Panc1 (cell line): Measurements from ENCODE around the gene FLRT1. TPM values are rescaled to one million over a fixed set of nuclear protein-coding genes. Genes with fewer than 3 reads are reported as not detected.

ENCODE experiments used
- ATAC-seq: fragments of 200-7000 bp; cut with Tn5 transposase; 2 replicates; pipeline ENCODE4 v1.9.1; 2020; ENCODE audit warnings: mild to moderate bottlenecking, moderate library complexity
- BruUV-seq: library from RNA; stranded (reverse); fragments of 400-500 nt; replicated peaks from 2 replicates; lab custom pipeline; 2021; lab: Mats Ljungman, UMichigan
- CTCF ChIA-PET: fragments of 300-600 bp; sonication (Branson Sonifier 250); formaldehyde crosslinking; loops from one replicate; lab custom pipeline; 2022; ENCODE audit warnings: antibody characterized with exemption; lab: Charles Lee
- POLR2A ChIA-PET: fragments of 300-600 bp; sonication (Branson Sonifier 250); formaldehyde crosslinking; loops from one replicate; lab custom pipeline; 2022; ENCODE audit warnings: antibody characterized with exemption; lab: Charles Lee
- DNase-seq: peaks from one replicate; pipeline ENCODE4 v3.0.0-alpha.2; 2010; ENCODE audit warnings: low read depth, low spot score
- H3K27ac ChIP-seq: 2 replicates; pipeline ENCODE4 v1.5.1; 2011; ENCODE audit warnings: mild to moderate bottlenecking, low read length, inconsistent platforms
- H3K27me3 ChIP-seq: fragments of 200-500 bp; sonication (Bioruptor generic); 2 replicates; pipeline ENCODE4 v1.6.0; 2014; ENCODE audit warnings: low read length, inconsistent platforms; ENCODE audit not compliant: control insufficient read depth, insufficient read depth
- H3K36me3 ChIP-seq: fragments of 200-500 bp; sonication (Bioruptor generic); 2 replicates; pipeline ENCODE4 v1.5.1; 2014; ENCODE audit warnings: inconsistent platforms, mild to moderate bottlenecking, low read length, moderate library complexity; ENCODE audit not compliant: control insufficient read depth, insufficient read depth
- H3K4me1 ChIP-seq: 2 replicates; pipeline ENCODE4 v1.5.1; 2011; ENCODE audit warnings: inconsistent platforms, mild to moderate bottlenecking, low read length, moderate library complexity; ENCODE audit not compliant: control insufficient read depth, insufficient read depth
- H3K4me3 ChIP-seq, 2 experiments: 2 replicates each; pipeline ENCODE4 v1.5.1; 2011 to 2012; ENCODE audit warnings: low read depth in 2 of 2, low read length in 2 of 2, mild to moderate bottlenecking in 2 of 2, inconsistent platforms in 1 of 2, moderate library complexity in 1 of 2
- H3K9me3 ChIP-seq: fragments of 200-500 bp; sonication (Bioruptor generic); 2 replicates; pipeline ENCODE4 v1.5.1; 2014; ENCODE audit warnings: low read depth, mild to moderate bottlenecking, inconsistent platforms, low read length, moderate library complexity; ENCODE audit not compliant: control insufficient read depth, insufficient read depth
- CTCF ChIP-seq: fragments of 450-650 bp; IDR thresholded peaks from 2 replicates; pipeline ENCODE4 v1.5.1; 2017; ENCODE audit warnings: mild to moderate bottlenecking
- POLR2AphosphoS5 ChIP-seq: IDR thresholded peaks from 2 replicates; pipeline ENCODE4 v1.6.1; 2012; ENCODE audit warnings: mild to moderate bottlenecking, low read depth, low read length, moderate library complexity
- REST ChIP-seq, 2 experiments: IDR thresholded peaks; 2 replicates each; pipeline ENCODE4 v1.6.1; 2011 to 2012; ENCODE audit warnings: low read depth in 2 of 2, control low read depth in 1 of 2, low read length in 1 of 2, mild to moderate bottlenecking in 1 of 2, moderate library complexity in 1 of 2; ENCODE audit not compliant: insufficient read depth in 1 of 2
- SIN3A ChIP-seq: IDR thresholded peaks from 2 replicates; pipeline ENCODE4 v1.6.1; 2012; ENCODE audit warnings: low read depth, mild to moderate bottlenecking, low read length, moderate library complexity, borderline replicate concordance; ENCODE audit not compliant: insufficient read depth
- TCF7L2 ChIP-seq: IDR thresholded peaks from 2 replicates; pipeline ENCODE4 v1.6.1; 2011; ENCODE audit warnings: mild to moderate bottlenecking, low read depth, low read length, inconsistent platforms
- in situ Hi-C: cut with HindIII; loops from 2 replicates; pipeline ENCODE4 v1.10.0; 2016; ENCODE audit warnings: low sequenced_read_pairs, low pct_unique_long_range_greater_than_20kb
- intact Hi-C: fragments of 100-400 bp; cut with micrococcal nuclease; formaldehyde crosslinking; loops from one replicate; pipeline ENCODE4 v1.10.0; 2022; ENCODE audit not compliant: unreplicated experiment
- total RNA-seq: library from RNA; stranded (reverse); gene quantifications from one replicate; pipeline ENCODE4 v1.2.1, GENCODE V29; 2021; ENCODE audit not compliant: unreplicated experiment

The FLRT1 gene
- total RNA-seq, 1 experiment from 2014 or later: 0.51 TPM

- ATAC-seq (no peak), DNase-seq (no peak)
- intact Hi-C loops (no loop called here), in situ Hi-C loops (no loop called here)
- no peaks in the 10 kb centered on the region for H3K36me3 ChIP-seq
- H3K9me3 ChIP-seq: no peaks in the 10 kb centered on the region
- CTCF ChIA-PET: no interaction called here
- no peak overlapping the region for H3K4me3 ChIP-seq
- H3K4me1 ChIP-seq: peaks cover 25% of the 10 kb centered on the region
- POLR2A ChIA-PET: no interaction called here
- BruUV-seq: no TSS peak
- no peak for TF ChIP-seq SIN3A
- TF ChIP-seq TCF7L2: no peak
- H3K27me3 ChIP-seq: no peaks in the 10 kb centered on the region
- H3K27ac ChIP-seq: no peak overlapping the region
Observed at GRCh38 chr11:64010783-64011182, 24.9 kb upstream of the FLRT1 start.

GRCh38 chr11:64011371-64011770, 24.4 kb upstream of the FLRT1 start:
- Histone ChIP-seq H3K4me3 (no peak overlapping the region), H3K36me3 (no peaks in the 10 kb centered on the region), H3K27ac (no peak overlapping the region), H3K4me1 (peaks cover 20% of the 10 kb centered on the region), H3K27me3 (no peaks in the 10 kb centered on the region), H3K9me3 (no peaks in the 10 kb centered on the region)
- intact Hi-C loops (no loop called here), in situ Hi-C loops (no loop called here)
- CTCF ChIA-PET: no interaction called here
- DNase-seq (no peak), ATAC-seq (no peak)
- POLR2A ChIA-PET: interaction anchor here (0.5 kb wide), 1 partner anchor 11 kb away, joined by 7 read pairs; no protein-coding TSS in a partner anchor
- no peak for TF ChIP-seq TCF7L2
- no peak for TF ChIP-seq SIN3A
- no peak for TF ChIP-seq CTCF
- TF ChIP-seq REST (IDR thresholded peaks at IDR 0.05; ENCODE audit: insufficient read depth in 1 of 2, low read depth in 2 of 2, low read length in 1 of 2): no peak
- BruUV-seq: no TSS peak

- in situ Hi-C loops (no loop called here), intact Hi-C loops (no loop called here)
- DNase-seq (no peak), ATAC-seq (no peak)
- POLR2A ChIA-PET: no interaction called here
- Histone ChIP-seq H3K9me3 (no peaks in the 10 kb centered on the region), H3K27ac (no peak overlapping the region), H3K4me3 (no peak overlapping the region), H3K4me1 (peaks cover 12% of the 10 kb centered on the region; the same call in 1 of the 2 replicates), H3K36me3 (no peaks in the 10 kb centered on the region), H3K27me3 (no peaks in the 10 kb centered on the region)
- CTCF ChIA-PET: no interaction called here
- TF ChIP-seq REST (IDR thresholded peaks at IDR 0.05; ENCODE audit: insufficient read depth in 1 of 2, low read depth in 2 of 2, low read length in 1 of 2) (no peak), CTCF (no peak), SIN3A (no peak), POLR2AphosphoS5 (no peak), TCF7L2 (no peak)
- no TSS peak for BruUV-seq
Observed at GRCh38 chr11:64013141-64013896, 22.4 kb upstream of the FLRT1 start.
